Fibroblast of villous mesenchyme (primary cell): Measurements from ENCODE around the gene GBX2. TPM values are rescaled to one million over a fixed set of nuclear protein-coding genes. Genes with fewer than 3 reads are reported as not detected.

Experiments used
- DNase-seq: peaks from one replicate; pipeline ENCODE4 v3.0.0-alpha.2; 2010; ENCODE audit warnings: low read depth
- H3K4me3 ChIP-seq: 2 replicates; pipeline ENCODE4 v1.5.1; 2011; ENCODE audit warnings: low read depth, mild to moderate bottlenecking, low read length
- total RNA-seq: library from RNA; depleted of rRNA; stranded (reverse); fragments of >200 nt; gene quantifications from 2 replicates; pipeline ENCODE4 v1.2.3, GENCODE V29; 2012
- TF ChIP-seq, protein P1 (sequence below): IDR thresholded peaks from 2 replicates; pipeline ENCODE4 v1.5.1; 2012; ENCODE audit warnings: low read depth, mild to moderate bottlenecking, low read length; ENCODE audit not compliant: insufficient read depth

GBX2 gene
- total RNA-seq, 1 donor: not detected

DNA sequence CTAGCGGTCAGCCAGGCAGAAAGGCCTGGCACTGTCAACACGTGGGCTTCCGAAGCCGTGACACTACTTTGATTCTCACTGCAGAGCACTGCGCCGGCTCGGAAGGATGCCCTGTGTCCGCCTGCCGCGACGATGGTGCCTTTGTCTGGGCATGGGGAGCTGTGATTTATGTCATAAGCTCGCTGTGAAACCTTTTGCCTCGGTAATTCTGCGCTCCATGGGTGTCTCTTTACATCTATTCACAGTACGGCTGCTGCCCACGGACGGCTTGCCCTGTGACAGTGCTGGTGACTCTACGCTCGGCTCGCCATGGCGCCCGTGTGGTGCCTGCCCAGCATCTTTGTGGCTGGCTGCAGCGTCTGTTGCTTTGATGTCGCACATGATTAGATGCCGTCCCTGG is 43.1 kb upstream of the GBX2 start:
- TF ChIP-seq, protein P1, sequence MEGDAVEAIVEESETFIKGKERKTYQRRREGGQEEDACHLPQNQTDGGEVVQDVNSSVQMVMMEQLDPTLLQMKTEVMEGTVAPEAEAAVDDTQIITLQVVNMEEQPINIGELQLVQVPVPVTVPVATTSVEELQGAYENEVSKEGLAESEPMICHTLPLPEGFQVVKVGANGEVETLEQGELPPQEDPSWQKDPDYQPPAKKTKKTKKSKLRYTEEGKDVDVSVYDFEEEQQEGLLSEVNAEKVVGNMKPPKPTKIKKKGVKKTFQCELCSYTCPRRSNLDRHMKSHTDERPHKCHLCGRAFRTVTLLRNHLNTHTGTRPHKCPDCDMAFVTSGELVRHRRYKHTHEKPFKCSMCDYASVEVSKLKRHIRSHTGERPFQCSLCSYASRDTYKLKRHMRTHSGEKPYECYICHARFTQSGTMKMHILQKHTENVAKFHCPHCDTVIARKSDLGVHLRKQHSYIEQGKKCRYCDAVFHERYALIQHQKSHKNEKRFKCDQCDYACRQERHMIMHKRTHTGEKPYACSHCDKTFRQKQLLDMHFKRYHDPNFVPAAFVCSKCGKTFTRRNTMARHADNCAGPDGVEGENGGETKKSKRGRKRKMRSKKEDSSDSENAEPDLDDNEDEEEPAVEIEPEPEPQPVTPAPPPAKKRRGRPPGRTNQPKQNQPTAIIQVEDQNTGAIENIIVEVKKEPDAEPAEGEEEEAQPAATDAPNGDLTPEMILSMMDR: no peak
- no peak overlapping the region for H3K4me3 ChIP-seq
- DNase-seq: no peak

DNA sequence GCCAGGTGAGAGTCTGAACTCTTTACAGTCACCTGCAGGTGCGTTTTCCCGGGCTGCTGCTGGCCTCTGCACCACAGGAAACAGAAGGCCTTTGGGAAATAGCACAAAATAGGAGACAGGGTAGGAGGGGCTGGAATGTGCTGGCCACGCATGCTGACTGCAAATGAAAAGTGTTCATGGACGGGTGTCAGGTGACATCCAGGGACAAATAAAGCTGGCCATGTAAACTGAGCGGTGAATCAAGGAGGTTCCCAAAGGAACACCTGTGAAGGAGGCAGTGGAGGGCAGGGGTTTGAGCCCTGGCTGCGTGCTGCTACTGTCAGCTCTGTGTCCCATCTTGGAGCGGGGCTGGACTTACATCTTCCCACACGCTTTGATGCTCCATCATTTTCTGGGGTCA is 42.4 kb upstream of the GBX2 start:
- no peak overlapping the region for H3K4me3 ChIP-seq
- no peak for DNase-seq
- TF ChIP-seq, protein P1: no peak

DNA sequence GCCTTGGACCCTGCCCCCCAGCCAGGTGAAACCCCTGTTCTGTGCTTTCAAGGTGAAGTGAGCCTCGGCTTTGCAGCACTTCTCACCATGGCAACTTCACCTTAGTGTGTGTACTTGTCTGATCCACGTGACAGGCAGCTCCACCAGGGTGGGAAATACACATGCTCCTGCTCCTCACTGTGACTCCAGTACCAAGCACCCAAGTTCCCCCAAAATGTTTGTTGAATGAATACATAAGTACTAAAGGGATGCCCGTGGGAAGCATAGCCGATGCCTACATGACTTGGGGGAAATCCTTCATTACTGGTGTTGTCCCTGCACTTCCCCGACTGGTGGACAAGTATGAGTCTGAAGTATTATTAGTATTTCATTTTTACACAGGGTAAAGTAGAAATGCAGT is 41.8 kb upstream of the GBX2 start:
- no peak for DNase-seq
- H3K4me3 ChIP-seq: no peak overlapping the region
- TF ChIP-seq, protein P1: no peak

DNA sequence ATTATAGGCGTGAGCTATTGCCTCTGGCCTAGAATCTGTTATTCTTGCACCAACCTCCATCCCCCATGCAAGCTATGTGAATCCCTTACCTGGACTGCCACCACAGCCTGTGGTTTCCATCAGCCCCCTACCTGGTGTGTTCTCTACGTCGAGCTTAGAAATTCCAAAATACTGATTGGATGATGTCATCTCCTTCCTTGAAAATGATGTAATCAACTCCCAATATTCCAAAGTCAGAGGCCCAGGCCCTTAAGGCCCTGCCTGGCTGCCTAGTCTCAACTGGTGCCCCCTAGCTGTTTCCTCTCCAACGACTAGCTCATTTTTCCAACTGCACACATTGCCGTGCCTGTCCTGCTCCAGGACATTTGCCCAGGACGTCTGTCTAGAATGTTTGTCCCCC is 41.3 kb upstream of the GBX2 start:
- no peak for DNase-seq
- H3K4me3 ChIP-seq: no peak overlapping the region
- TF ChIP-seq, protein P1: no peak

DNA sequence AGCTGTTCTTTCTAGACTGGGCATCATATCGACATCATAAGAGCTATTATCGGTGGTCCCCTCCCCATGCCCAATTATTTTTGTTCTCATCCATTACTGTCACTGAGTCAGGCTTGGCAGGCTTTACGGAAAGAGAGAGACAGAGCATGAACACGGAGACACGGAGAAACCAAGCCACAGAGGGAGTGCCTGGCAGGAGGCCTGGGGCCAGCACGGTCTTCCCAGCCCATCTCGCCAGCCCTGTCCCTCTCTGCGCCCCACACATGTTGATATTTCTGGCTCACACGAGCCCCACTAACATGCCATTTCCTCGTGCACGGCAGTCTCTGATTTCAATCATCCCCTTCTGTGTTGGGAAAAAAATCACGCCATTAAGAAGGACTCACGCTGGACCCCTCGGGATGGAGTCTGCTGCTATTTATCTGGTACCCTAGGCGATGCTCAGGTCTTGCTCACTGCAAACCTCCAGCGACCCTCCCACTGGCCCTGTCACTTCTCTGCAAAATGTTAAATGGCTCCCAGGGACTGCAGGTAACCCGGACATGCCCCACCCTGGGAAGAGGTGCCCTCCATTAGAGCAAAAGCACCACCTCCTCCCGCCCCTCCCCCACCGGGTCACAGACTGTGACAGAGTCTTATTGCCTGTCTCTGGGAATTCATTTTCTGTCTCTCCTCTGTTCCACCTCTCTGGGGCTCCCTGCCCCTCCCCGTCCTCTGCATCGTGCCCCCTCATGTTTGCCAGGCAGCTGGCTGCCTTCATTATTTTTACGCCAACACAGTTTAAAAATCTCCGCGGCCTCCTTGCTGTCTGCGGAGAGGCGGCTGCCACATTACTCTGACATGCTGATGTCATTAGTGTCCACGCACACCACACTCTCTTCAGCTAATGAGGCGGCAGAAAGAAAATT is 40.1 kb upstream of the GBX2 start:
- H3K4me3 ChIP-seq: no peak overlapping the region
- TF ChIP-seq, protein P1: no peak
- no peak for DNase-seq

DNA sequence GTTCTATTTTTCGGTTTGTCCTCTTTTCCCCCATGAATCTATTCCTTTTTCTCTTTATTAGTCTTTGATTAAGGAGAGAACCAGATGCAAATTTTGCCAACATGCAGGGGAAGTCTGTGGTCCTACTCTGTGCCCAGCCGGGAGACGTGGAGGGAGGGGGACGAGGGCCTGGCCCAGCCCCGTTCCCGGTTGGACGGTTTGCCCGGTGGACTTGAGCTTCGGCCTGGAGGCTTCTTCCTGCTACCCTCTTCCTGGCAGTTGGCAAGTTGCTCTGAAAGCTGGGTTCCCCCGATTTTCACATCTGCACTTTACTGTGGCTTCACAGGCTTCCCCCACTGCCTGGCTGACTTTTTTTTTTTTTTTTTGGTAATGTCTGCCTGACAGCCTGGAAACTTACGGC is 39.3 kb upstream of the GBX2 start:
- no peak overlapping the region for H3K4me3 ChIP-seq
- TF ChIP-seq, protein P1: no peak
- no peak for DNase-seq
